Astrocyte (in vitro differentiated cells and primary cell): ENCODE results near the gene ZCCHC12. TPM values are rescaled to one million over a fixed set of nuclear protein-coding genes. Genes with fewer than 3 reads are reported as not detected.

Experiments used
- DNase-seq: peaks from one replicate; pipeline ENCODE4 v3.0.0-alpha.2; 2010; ENCODE audit warnings: low read depth
- FAIRE-seq: peaks from 2 replicates; lab custom pipeline; 2011; peaks lifted over from hg19 to GRCh38; lab: Jason Lieb, UNC
- H2AFZ ChIP-seq: 2 replicates; pipeline ENCODE4 v1.6.0; 2012; ENCODE audit warnings: low read depth, low read length, inconsistent platforms
- H3K27ac ChIP-seq: 2 replicates; pipeline ENCODE4 v1.5.1; 2011; ENCODE audit warnings: low read depth, low read length, inconsistent platforms
- H3K27me3 ChIP-seq: 2 replicates; pipeline ENCODE4 v1.6.0; 2011; ENCODE audit warnings: low read length, inconsistent platforms; ENCODE audit not compliant: insufficient read depth
- H3K36me3 ChIP-seq: 2 replicates; pipeline ENCODE4 v1.5.1; 2011; ENCODE audit warnings: low read length, inconsistent platforms; ENCODE audit not compliant: insufficient read depth
- H3K4me1 ChIP-seq: 2 replicates; pipeline ENCODE4 v1.5.1; 2011; ENCODE audit warnings: low read length, inconsistent platforms; ENCODE audit not compliant: insufficient read depth
- H3K4me2 ChIP-seq: 2 replicates; pipeline ENCODE4 v1.6.0; 2012; ENCODE audit warnings: low read length, inconsistent platforms
- H3K4me3 ChIP-seq: 2 replicates; pipeline ENCODE4 v1.5.1; 2011; ENCODE audit warnings: low read depth, mild to moderate bottlenecking, low read length, inconsistent platforms; ENCODE audit not compliant: insufficient read depth
- H3K79me2 ChIP-seq: 2 replicates; pipeline ENCODE4 v1.6.0; 2012; ENCODE audit warnings: mild to moderate bottlenecking, low read length, inconsistent platforms; ENCODE audit not compliant: insufficient read depth
- H3K9ac ChIP-seq: 2 replicates; pipeline ENCODE4 v1.6.0; 2012; ENCODE audit warnings: mild to moderate bottlenecking, low read length, inconsistent platforms
- H3K9me3 ChIP-seq: 2 replicates; pipeline ENCODE4 v1.5.1; 2012; ENCODE audit warnings: low read depth, mild to moderate bottlenecking, low read length, inconsistent platforms; ENCODE audit not compliant: insufficient read depth
- H4K20me1 ChIP-seq: 2 replicates; pipeline ENCODE4 v1.6.0; 2012; ENCODE audit warnings: low read length, inconsistent platforms; ENCODE audit not compliant: insufficient read depth
- H3K27ac Mint-ChIP-seq: one replicate; pipeline ENCODE4 v1.8.0; 2021; ENCODE audit warnings: mild to moderate bottlenecking, mixed read lengths; ENCODE audit not compliant: unreplicated experiment
- H3K27me3 Mint-ChIP-seq: one replicate; pipeline ENCODE4 v1.8.0; 2021; ENCODE audit warnings: low read depth, mixed read lengths; ENCODE audit not compliant: unreplicated experiment
- H3K36me3 Mint-ChIP-seq: one replicate; pipeline ENCODE4 v1.8.0; 2021; ENCODE audit warnings: low read depth, mixed read lengths; ENCODE audit not compliant: unreplicated experiment
- H3K4me1 Mint-ChIP-seq: one replicate; pipeline ENCODE4 v1.8.0; 2021; ENCODE audit warnings: low read depth, mixed read lengths; ENCODE audit not compliant: unreplicated experiment
- H3K4me3 Mint-ChIP-seq: one replicate; pipeline ENCODE4 v1.8.0; 2021; ENCODE audit warnings: mild to moderate bottlenecking, moderate library complexity, mixed read lengths; ENCODE audit not compliant: unreplicated experiment
- H3K9me3 Mint-ChIP-seq: one replicate; pipeline ENCODE4 v1.8.0; 2021; ENCODE audit warnings: mild to moderate bottlenecking, mixed read lengths; ENCODE audit not compliant: unreplicated experiment
- CTCF ChIP-seq: IDR thresholded peaks from 2 replicates; pipeline ENCODE4 v1.5.1; 2011; ENCODE audit warnings: low read depth, mild to moderate bottlenecking, inconsistent platforms, low read length, moderate library complexity; ENCODE audit not compliant: insufficient read depth
- EZH2 ChIP-seq: IDR thresholded peaks from 2 replicates; pipeline ENCODE4 v1.6.1; 2012; ENCODE audit warnings: mild to moderate bottlenecking, low read length, inconsistent platforms; ENCODE audit not compliant: insufficient read depth
- total RNA-seq: library from RNA; stranded (reverse); gene quantifications from 2 replicates; pipeline ENCODE4 v1.2.1, GENCODE V29; 2021

The ZCCHC12 gene
- total RNA-seq, 1 donor from 2014 or later: 0.16 TPM

- no peaks in the 10 kb centered on the region for H3K27me3 ChIP-seq
Measured at GRCh38 chrX:118872102-118872566, 48.5 kb downstream of the ZCCHC12 start.

More at GRCh38 chrX:118872102-118872566, 48.5 kb downstream of the ZCCHC12 start:
- no peak overlapping the region for H3K4me3 Mint-ChIP-seq
- Histone ChIP-seq H2AFZ (no peak overlapping the region), H3K4me2 (no peak overlapping the region), H3K27ac (no peak overlapping the region), H4K20me1 (no peaks in the 10 kb centered on the region), H3K4me1 (no peaks in the 10 kb centered on the region), H3K79me2 (no peaks in the 10 kb centered on the region), H3K36me3 (no peaks in the 10 kb centered on the region), H3K9me3 (no peaks in the 10 kb centered on the region), H3K4me3 (no peak overlapping the region), H3K9ac (no peak overlapping the region)
- peaks cover 5% of the 10 kb centered on the region for H3K4me1 Mint-ChIP-seq
- no peak for FAIRE-seq
- H3K9me3 Mint-ChIP-seq: no peaks in the 10 kb centered on the region
- no peaks in the 10 kb centered on the region for H3K36me3 Mint-ChIP-seq
- H3K27me3 Mint-ChIP-seq: no peaks in the 10 kb centered on the region
- TF ChIP-seq CTCF (no peak), EZH2 (no peak)
- DNase-seq: no peak
- H3K27ac Mint-ChIP-seq: no peak overlapping the region

Other genes starting within 250 kb of the ZCCHC12 start
- 39.3 and 41.1 TPM in 2 replicates for gene IL13RA1, start 96.2 kb upstream of the ZCCHC12 start, total RNA-seq
- gene LONRF3, start 150.8 kb downstream of the ZCCHC12 start, total RNA-seq: 0.11 and 0.19 TPM in 2 replicates
- not detected in 2 replicates for gene CT47C1, start 249.2 kb downstream of the ZCCHC12 start, total RNA-seq